GM19238 (cell line): Measurements from ENCODE around the gene SLC25A42.
"Not testable (repeated sequence)": the region's sequence is repeated elsewhere in the genome, so short reads cannot be mapped to it uniquely, and the experiment has no call there.

Source experiments
- DNase-seq: peaks from one replicate; pipeline ENCODE4 v3.0.0; 2011; ENCODE audit warnings: low spot score; ENCODE audit not compliant: insufficient read length

The SLC25A42 gene

DNA sequence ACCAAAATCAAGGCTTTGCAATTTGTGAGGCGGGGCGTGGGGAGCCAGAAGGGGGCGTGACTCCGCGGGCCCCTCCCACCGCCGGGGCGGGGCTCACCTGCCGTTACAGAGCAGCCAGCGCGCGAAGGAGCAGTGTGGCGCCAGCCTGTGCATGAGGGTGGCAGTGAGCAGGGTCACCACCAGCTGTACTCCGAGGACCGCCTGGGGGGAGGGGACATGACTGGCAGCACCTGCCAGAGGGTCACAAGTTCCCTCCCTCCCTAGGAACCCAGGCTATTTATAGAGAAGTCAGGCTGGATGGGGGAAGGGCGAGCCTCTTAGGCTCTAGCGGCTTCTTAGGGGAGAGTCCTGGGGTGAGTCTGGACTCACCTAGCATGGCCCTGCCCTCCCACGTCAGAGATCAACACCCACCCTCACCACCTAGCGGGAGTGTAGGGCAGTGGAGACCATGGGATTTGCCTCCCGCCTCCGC, 70.9 kb downstream of the SLC25A42 start:
- DNase-seq = no peak

GRCh38 chr19:19135713-19136112, 71.9 kb downstream of the SLC25A42 start:
- not testable (repeated sequence) for DNase-seq

GRCh38 chr19:19137556-19138108, 73.8 kb downstream of the SLC25A42 start:
- DNase-seq = no peak

- peak; percentile 100 for DNase-seq
These were observed 74.6 kb downstream of the SLC25A42 start, which contains the start of gene TMEM161A for GRCh38 chr19:19138109-19138981. Gene TMEM161A, minus strand, starts transcription at chr19:19138478. Its CDS starts 50 bp downstream, at chr19:19138428.

DNA sequence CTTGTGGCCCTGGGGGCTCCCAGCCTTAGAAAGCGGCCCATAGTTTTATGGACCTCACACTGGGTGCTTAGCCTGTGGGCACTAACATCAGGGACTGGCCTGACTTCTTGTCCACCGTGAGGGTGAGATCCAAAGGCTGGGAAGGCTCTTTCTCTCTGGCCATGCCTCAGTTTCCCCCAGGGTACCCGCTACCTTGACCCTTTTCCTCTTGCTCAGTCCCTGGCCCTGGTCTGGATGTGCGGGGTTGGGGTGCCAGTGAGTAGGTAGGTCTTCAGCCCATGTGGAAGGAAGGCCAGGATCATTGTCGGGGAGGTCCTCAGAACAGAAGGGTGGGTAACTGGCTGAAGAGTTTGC, 76.1 kb downstream of the SLC25A42 start:
- no peak for DNase-seq

DNA sequence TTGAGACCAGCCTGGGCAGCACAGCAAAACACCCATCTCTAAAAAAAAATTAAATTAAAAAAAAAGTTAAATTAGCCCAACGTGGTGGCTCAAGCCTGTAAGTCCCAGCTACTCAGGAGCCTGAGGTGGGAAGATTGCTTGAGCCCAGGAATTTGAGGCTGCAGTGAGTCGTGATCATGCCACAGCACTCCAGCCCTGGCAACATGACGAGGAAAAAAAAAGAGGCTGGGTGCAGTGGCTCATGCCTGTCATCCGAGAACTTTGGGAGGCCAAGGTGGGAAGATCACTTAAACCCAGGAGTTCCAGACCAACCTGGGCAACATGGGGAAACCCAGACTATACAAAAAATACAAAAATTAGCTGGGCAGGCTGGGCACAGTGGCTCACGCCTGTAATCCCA, 76.7 kb downstream of the SLC25A42 start:
- no peak for DNase-seq

GRCh38 chr19:19142347-19142746, 78.6 kb downstream of the SLC25A42 start:
- DNase-seq = no peak

- no peak for DNase-seq
These were observed 81.5 kb downstream of the SLC25A42 start for GRCh38 chr19:19145281-19145680.

- DNase-seq = peak; percentile 82
These were observed 82.2 kb downstream of the SLC25A42 start for GRCh38 chr19:19145684-19146608.

DNA sequence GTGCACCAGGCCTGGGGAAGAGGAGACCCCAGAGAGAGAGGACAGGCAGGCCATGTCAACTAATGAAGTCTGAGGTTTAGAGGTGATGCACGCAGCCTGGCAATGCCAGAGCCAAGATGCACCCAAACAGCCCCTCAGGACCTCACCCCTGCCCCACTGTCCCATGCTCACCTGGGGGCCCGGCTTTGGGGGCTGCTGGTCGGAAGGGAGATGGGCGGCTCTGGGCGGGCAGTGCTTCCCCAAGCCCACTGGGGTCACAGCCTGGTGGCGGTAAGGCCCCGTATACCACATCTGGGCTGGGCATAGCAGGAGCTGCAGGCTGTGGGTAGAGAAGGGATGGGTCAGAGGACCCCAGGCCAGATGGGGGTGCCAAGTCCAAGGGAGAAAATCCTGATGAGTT, 83.1 kb downstream of the SLC25A42 start:
- DNase-seq = no peak

DNA sequence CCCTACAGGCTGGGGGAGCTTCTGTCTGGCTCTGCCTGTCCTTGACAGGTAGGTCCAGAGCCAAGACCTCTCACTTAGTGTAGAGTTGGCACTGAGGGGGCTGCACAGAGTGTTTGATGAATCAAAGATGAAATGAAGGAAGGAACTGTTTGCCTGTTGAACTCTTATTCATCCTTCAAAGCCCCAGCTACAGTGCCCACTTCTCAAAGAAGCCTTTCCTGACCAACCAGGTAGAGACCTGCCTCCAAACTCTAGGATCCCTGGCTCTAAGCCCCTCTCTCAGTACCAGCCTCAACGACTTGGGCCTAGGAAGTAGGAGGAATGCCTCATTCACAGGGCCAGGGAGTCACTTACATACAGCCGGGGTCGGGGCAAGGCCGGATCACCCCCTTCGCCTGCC, 83.5 kb downstream of the SLC25A42 start:
- no peak for DNase-seq

GRCh38 chr19:19148504-19148903, 84.7 kb downstream of the SLC25A42 start:
- DNase-seq = not testable (repeated sequence)

GRCh38 chr19:19149435-19149834, 85.6 kb downstream of the SLC25A42 start:
- no peak for DNase-seq

GRCh38 chr19:19151418-19151817, 87.6 kb downstream of the SLC25A42 start:
- DNase-seq = no peak

GRCh38 chr19:19152668-19153384, 89.0 kb downstream of the SLC25A42 start:
- DNase-seq = no peak

DNA sequence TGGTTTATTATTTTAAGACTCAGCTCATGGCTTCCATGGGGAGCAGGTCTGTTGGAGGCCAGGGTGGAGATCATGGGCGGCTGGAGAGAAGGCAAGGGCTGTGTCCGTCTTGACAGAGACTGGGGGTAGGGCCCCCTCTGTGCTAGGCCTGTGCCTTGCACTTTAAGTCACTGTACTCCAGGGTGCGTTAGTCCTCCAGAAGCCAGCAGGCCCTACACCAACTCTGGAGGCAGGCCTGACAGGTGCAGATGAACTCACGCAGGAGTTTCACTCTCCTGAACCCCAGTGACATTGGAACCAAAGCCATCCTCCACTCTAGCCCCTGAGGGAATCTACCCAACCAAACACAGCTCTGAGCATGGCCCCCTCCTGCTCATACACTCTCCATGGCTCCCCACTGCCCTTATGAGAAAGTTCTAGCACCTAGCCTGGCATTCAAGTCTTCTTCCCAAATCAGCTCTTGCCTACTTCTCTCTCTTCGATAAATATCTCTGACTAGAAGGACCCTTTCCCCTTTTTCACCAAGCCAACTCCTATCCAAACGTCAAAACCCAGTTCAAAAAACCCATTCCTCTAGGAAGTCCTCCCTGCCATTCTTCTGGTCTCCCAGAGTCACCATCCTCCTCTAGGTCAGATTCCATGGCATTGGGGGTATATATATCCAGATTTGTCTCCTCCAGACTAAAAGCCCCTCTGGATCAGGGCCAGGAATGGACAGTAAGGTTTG, 91.1 kb downstream of the SLC25A42 start:
- no peak for DNase-seq

DNA sequence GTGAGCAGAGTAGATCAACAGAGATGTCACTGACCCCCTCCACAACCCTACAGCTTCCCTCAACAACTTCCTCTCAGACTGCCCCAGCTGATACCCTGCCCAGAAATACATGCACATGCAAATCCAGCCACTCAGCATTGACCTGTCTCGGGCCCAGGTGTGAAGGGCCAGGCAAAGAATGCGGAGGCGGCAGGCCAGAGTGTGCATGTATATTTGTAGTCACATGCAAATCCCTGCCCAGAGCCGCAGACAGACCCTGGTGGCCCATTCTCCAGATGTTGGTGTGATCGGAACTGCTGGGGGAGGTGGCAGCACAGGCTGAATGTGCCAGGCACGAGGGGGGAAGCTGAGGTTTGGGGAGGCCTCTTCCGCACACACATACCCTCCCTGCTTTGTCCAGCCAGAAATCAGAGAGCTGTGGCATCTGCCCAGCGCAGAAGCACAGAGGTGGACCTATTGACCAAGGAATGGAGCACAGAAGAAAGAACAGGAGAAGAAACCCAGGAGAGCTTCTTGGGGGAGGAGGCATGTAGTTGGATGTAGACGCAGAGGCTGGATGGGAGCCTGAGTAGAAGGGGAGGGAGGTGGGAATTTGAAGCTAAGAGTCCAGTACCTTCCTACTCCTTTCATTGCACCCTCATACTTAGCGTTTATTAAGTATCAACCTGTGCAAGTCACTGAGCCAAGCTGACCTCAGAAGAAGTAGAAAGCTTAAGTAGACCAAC, 91.9 kb downstream of the SLC25A42 start:
- DNase-seq = peak; percentile 62

DNA sequence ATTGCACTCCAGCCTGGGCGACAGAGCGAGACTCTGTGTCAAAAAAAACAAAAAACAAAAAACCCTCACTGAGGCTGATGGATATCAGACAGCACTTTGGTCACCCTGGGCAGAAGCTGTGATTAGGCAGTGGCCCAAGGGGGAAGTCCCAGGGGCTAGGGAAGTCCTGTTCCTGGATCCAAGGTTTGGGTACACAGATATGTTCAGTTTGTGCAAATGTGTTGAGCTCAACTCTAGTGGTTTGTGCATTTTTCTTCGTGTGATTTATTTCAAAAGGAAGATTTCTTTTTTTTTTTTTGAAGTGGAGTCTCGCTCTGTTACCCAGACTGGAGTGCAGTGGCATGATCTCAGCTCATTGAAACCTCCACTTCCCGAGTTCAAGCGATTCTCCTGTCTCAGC, 94.0 kb downstream of the SLC25A42 start:
- no peak for DNase-seq

DNA sequence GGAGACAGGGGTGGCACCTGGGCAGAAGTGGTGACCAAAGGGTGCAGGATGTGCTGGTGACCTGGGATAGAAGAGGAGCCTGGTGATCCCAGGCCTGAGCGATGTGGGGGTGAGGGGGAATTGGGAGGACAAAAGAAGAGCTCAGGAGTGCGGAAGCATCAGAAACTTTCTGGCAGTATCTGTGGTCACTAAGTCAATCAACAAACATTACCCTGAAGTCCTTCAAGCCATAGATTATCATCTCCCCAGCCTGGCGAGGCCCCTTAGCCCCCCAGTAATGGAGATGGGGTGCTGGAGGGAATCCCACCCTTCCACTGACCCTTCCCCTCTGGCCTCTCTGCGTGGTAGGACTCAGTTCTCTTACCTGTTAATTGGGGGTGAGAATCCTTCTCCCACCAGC, 95.7 kb downstream of the SLC25A42 start:
- DNase-seq = no peak
